DND-41 (cell line): ENCODE results near the gene LPCAT1.

ENCODE experiments used
- EZH2 ChIP-seq: IDR thresholded peaks from 3 replicates; pipeline ENCODE4 v1.6.1; 2012; ENCODE audit warnings: borderline replicate concordance, low read depth, mild to moderate bottlenecking, moderate library complexity, low read length, inconsistent platforms; ENCODE audit not compliant: severe bottlenecking
- TF ChIP-seq, protein P1 (sequence below): IDR thresholded peaks from 2 replicates; pipeline ENCODE4 v1.5.1; 2012; ENCODE audit warnings: borderline replicate concordance, low read length, moderate library complexity, mild to moderate bottlenecking; ENCODE audit not compliant: poor library complexity, severe bottlenecking; ENCODE audit errors: extremely low read depth

DNA sequence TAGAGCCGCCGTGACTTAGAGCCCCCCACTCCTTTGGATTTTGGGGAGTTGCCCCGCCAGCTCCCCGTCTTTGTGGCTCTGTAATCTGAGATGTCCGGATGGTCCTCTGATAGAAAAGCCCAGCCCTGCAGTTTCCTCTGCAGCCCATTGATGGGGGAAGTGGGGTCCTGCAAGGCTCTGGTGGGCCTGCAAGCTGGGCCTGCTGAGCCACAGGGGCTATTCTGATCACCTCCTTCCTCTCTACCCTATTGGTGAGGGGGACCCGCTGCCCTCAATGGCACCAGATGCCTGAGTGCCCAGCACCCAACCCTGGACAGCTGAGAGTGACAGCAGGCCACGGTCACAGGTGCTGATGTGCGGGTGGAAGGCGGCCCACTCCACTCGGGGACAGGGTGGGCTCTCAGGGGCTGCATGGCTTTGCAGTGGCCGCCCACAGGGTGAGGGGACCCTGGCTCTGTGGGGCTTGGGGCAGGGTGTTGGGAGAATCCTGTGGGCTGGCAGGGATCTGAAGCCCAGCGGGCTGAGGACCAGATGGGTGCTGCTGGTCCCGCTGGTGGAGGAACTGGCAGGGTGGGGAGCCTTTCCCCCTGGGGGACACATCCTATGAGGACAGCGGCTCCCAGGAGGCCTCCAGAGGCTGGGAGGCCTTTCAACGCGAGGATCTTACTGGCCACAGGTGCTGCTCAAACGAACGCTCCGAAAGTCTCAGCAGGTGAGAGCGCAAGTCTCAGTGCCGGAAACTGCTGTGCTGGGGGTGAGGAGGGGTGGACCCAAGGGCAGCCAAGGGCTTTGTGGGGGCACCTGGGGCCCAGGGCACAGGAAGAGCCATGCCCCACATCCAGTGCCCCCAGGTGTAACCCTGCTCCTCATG lies 30.0 kb upstream of the LPCAT1 start:
- TF ChIP-seq, protein P1, sequence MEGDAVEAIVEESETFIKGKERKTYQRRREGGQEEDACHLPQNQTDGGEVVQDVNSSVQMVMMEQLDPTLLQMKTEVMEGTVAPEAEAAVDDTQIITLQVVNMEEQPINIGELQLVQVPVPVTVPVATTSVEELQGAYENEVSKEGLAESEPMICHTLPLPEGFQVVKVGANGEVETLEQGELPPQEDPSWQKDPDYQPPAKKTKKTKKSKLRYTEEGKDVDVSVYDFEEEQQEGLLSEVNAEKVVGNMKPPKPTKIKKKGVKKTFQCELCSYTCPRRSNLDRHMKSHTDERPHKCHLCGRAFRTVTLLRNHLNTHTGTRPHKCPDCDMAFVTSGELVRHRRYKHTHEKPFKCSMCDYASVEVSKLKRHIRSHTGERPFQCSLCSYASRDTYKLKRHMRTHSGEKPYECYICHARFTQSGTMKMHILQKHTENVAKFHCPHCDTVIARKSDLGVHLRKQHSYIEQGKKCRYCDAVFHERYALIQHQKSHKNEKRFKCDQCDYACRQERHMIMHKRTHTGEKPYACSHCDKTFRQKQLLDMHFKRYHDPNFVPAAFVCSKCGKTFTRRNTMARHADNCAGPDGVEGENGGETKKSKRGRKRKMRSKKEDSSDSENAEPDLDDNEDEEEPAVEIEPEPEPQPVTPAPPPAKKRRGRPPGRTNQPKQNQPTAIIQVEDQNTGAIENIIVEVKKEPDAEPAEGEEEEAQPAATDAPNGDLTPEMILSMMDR: no peak
- no peak for TF ChIP-seq EZH2
